Adrenal gland (tissue), 12 donors: ENCODE data around the gene TNFAIP8L3. TPM values are rescaled to one million over a fixed set of nuclear protein-coding genes. Genes with fewer than 3 reads are reported as not detected.

Source experiments
- DNase-seq, 7 donors: peaks; one replicate each; pipeline ENCODE4 v3.0.0-alpha.2; 2019 to 2020
- H3K27ac ChIP-seq, 5 donors: fragments of 200-600 bp; sonication (generic) in 4 of 5; 1 replicate in 3 of 5; 2 replicates in 2 of 5; pipeline versions ENCODE4 v1.5.1 to v1.8.0; 2016 to 2020; ENCODE audit warnings: mild to moderate bottlenecking in 1 of 5
- H3K27me3 ChIP-seq: fragments of 200-600 bp; 2 replicates; pipeline ENCODE4 v1.8.0; 2021
- H3K36me3 ChIP-seq, 2 donors: fragments of 200-600 bp; replicated peaks in 1 of 2; 1 replicate in 1 of 2; 2 replicates in 1 of 2; pipeline versions ENCODE4 v1.5.1 to v1.8.0; 2018 to 2022
- H3K4me1 ChIP-seq, 2 donors: fragments of 200-600 bp; replicated peaks in 1 of 2; 1 replicate in 1 of 2; 2 replicates in 1 of 2; pipeline versions ENCODE4 v1.5.1 to v1.8.0; 2018 to 2021
- H3K4me3 ChIP-seq, 4 donors: fragments of 200-600 bp; sonication (generic) in 3 of 4; one replicate each; pipeline ENCODE4 v1.5.1; 2016 to 2018
- H3K9me3 ChIP-seq, 3 donors: fragments of 200-600 bp; sonication (generic) in 1 of 3; replicated peaks in 1 of 3; 1 replicate in 2 of 3; 2 replicates in 1 of 3; pipeline versions ENCODE4 v1.5.1 to v1.8.0; 2016 to 2021
- CTCF ChIP-seq, 6 experiments: fragments of 450-650 bp in 4 of 6; fragments of 200-600 bp in 2 of 6; sonication (generic) in 1 of 6; IDR thresholded peaks; 1 replicate in 5 of 6; 2 replicates in 1 of 6; pipeline versions ENCODE4 v1.5.1 to v1.8.0; 2016 to 2021; ENCODE audit warnings: antibody characterized with exemption in 6 of 6, mild to moderate bottlenecking in 2 of 6, moderate library complexity in 1 of 6
- POLR2A ChIP-seq, 2 donors: fragments of 450-650 bp; IDR thresholded peaks; one replicate each; pipeline ENCODE4 v1.6.1; 2017; ENCODE audit warnings: antibody characterized with exemption in 2 of 2, mild to moderate bottlenecking in 2 of 2, moderate library complexity in 1 of 2
- WGBS, 4 donors: extraction: QIAGEN DNeasy Blood & Tissue Kit in 2 of 4; methylation state at CpG; one replicate each; pipeline versions ENCODE4 v1.1.5 to v1.1.7; 2013 to 2017; 5-methylcytosine and 5-hydroxymethylcytosine counted together
- intact Hi-C, 2 donors: fragments of 100-400 bp; cut with DNase I; formaldehyde crosslinking; loops; one replicate each; pipeline versions ENCODE4 v1.14.1 to v1.15.0; 2022 to 2023
- polyA plus RNA-seq, 3 donors: library from polyadenylated mRNA; stranded (reverse); fragments of 200-250 nt in 2 of 3; fragments of 350-450 nt in 1 of 3; fragmentation: Illumina TruSeq in 1 of 3; extraction: RNeasy Lipid Tissue Mini Kit (QIAGEN cat#74804) in 1 of 3; gene quantifications; one replicate each; pipeline ENCODE4 v1.2.3, GENCODE V29; 2013 to 2014
- total RNA-seq, 9 donors: library from RNA; depleted of rRNA in 4 of 9; stranded (reverse); fragments of >200 nt in 4 of 9; fragments of 120-200 nt in 1 of 9; fragmentation: NEBNext Ultra II Directional in 1 of 9; extraction: Animal tissue kit (Norgen Biotek cat#: 25700) in 1 of 9; gene quantifications; one replicate each; pipeline versions ENCODE4 v1.1.0 to v1.2.4, GENCODE V29; 2013 to 2023
- donor health status: healthy with polysubstance abuse.
- donor health status: Bipolar disorder and iron deficiency.
- donor health status: DM: yes; HTN: yes; CAD: no.
- donor health status: DM: no; HTN: no; CAD: no.
- donor health status: DM: no; HTN: no; CAD: no.
- donor health status: DM: yes; HTN: yes; CAD: no.

The TNFAIP8L3 gene
- total and polyA plus RNA-seq, 12 donors, result 1.1 to 9.5 (median 3.7) TPM

- no peak for TF ChIP-seq POLR2A (IDR thresholded peaks at IDR 0.05)
- no peak for TF ChIP-seq CTCF (IDR thresholded peaks at IDR 0.05)
- H3K4me1 ChIP-seq, result peaks cover 0 to 10% of the 10 kb centered on the region in 2 donors
- no peak overlapping the region for H3K4me3 ChIP-seq
- no peaks in the 10 kb centered on the region for H3K9me3 ChIP-seq
- no peaks in the 10 kb centered on the region for H3K36me3 ChIP-seq
- 52 to 64% (median 62%) methylated on average over 4 of the region's 4 CpGs for WGBS, 4 donors
- no peak overlapping the region for H3K27ac ChIP-seq
- peaks cover 10% of the 10 kb centered on the region for H3K27me3 ChIP-seq
- peak in 4 of 7 donors; percentile 27 to 55 (median 40) for DNase-seq
- intact Hi-C loops, result no loop called here
These were observed 4.8 kb downstream of the TNFAIP8L3 start for GRCh38 chr15:51089699-51090453.

GRCh38 chr15:51089041-51089440 lies 5.7 kb downstream of the TNFAIP8L3 start:
- no peak overlapping the region for H3K4me3 ChIP-seq
- 81 to 93% (median 92%) methylated on average over 1 of the region's 1 CpG for WGBS, 4 donors
- no peaks in the 10 kb centered on the region for H3K36me3 ChIP-seq
- intact Hi-C loops, result no loop called here
- DNase-seq, result no peak
- H3K4me1 ChIP-seq, result peaks cover 0 to 10% of the 10 kb centered on the region in 2 donors
- TF ChIP-seq POLR2A (IDR thresholded peaks at IDR 0.05) (no peak), CTCF (IDR thresholded peaks at IDR 0.05) (no peak)
- peaks cover 8% of the 10 kb centered on the region for H3K27me3 ChIP-seq
- H3K9me3 ChIP-seq, result no peaks in the 10 kb centered on the region
- H3K27ac ChIP-seq, result no peak overlapping the region

GRCh38 chr15:51088585-51088984 lies 6.1 kb downstream of the TNFAIP8L3 start:
- H3K27me3 ChIP-seq, result peaks cover 3% of the 10 kb centered on the region
- DNase-seq, result no peak
- no peaks in the 10 kb centered on the region for H3K36me3 ChIP-seq
- TF ChIP-seq CTCF (IDR thresholded peaks at IDR 0.05) (no peak), POLR2A (IDR thresholded peaks at IDR 0.05) (no peak)
- 87 to 100% (median 89%) methylated on average over 2 of the region's 2 CpGs; no CpG with 5 or more reads in 1 of the 4 donors for WGBS, 4 donors
- peaks cover 0 to 10% of the 10 kb centered on the region in 2 donors for H3K4me1 ChIP-seq
- H3K4me3 ChIP-seq, result no peak overlapping the region
- intact Hi-C loops, result no loop called here
- H3K27ac ChIP-seq, result no peak overlapping the region
- no peaks in the 10 kb centered on the region for H3K9me3 ChIP-seq

- H3K27me3 ChIP-seq, result peaks cover 7% of the 10 kb centered on the region
- peaks cover 0 to 10% of the 10 kb centered on the region in 2 donors for H3K4me1 ChIP-seq
- TF ChIP-seq POLR2A (IDR thresholded peaks at IDR 0.05), result no peak
- TF ChIP-seq CTCF (IDR thresholded peaks at IDR 0.05), result no peak
- no peak overlapping the region for H3K27ac ChIP-seq
- DNase-seq, result no peak
- no peaks in the 10 kb centered on the region for H3K9me3 ChIP-seq
- H3K36me3 ChIP-seq, result no peaks in the 10 kb centered on the region
- 70 to 86% (median 80%) methylated on average over 1 of the region's 1 CpG for WGBS, 4 donors
- no peak overlapping the region for H3K4me3 ChIP-seq
- intact Hi-C loops, result no loop called here
These were observed 7.2 kb downstream of the TNFAIP8L3 start for GRCh38 chr15:51087513-51087912.
